IMR-90 (cell line): ENCODE data around the gene HOXC12. TPM values are rescaled to one million over a fixed set of nuclear protein-coding genes. Genes with fewer than 3 reads are reported as not detected.

Source experiments
- ATAC-seq: fragments of 200-7000 bp; cut with Tn5 transposase; 2 replicates; pipeline ENCODE4 v1.9.1; 2020; ENCODE audit warnings: low read depth, mild to moderate bottlenecking, moderate library complexity
- BruUV-seq: library from RNA; stranded (reverse); fragments of 400-500 nt; replicated peaks from 2 replicates; lab custom pipeline; 2021; lab: Mats Ljungman, UMichigan
- CTCF ChIA-PET: fragments of 300-600 bp; formaldehyde crosslinking; extraction: SDS; loops from one replicate; lab custom pipeline; 2021; ENCODE audit warnings: antibody characterized with exemption; lab: Yijun Ruan, JAX
- POLR2A ChIA-PET: fragments of 300-600 bp; sonication (Branson Sonifier 250); formaldehyde crosslinking; loops from one replicate; lab custom pipeline; 2022; ENCODE audit warnings: antibody characterized with exemption; ENCODE audit not compliant: unreplicated experiment; lab: Charles Lee
- DNase-seq: peaks from one replicate; pipeline ENCODE4 v3.0.0; 2013
- H2AFZ ChIP-seq: replicated peaks from 2 replicates; pipeline ENCODE3; 2013; ENCODE audit warnings: low read length, mild to moderate bottlenecking; ENCODE audit not compliant: poor library complexity
- H2AK5ac ChIP-seq: 2 replicates; pipeline ENCODE4 v1.6.1; 2013; ENCODE audit warnings: low read depth, low read length, inconsistent platforms
- H2AK9ac ChIP-seq: replicated peaks from 2 replicates; pipeline ENCODE3; 2013; ENCODE audit warnings: mild to moderate bottlenecking, low read depth, low read length, moderate library complexity; ENCODE audit not compliant: poor library complexity
- H2BK120ac ChIP-seq: 2 replicates; pipeline ENCODE4 v1.6.1; 2013; ENCODE audit warnings: low read depth, low read length, inconsistent platforms
- H2BK15ac ChIP-seq: 3 replicates; pipeline ENCODE4 v1.6.1; 2013; ENCODE audit warnings: low read depth, low read length, inconsistent platforms
- H2BK20ac ChIP-seq: 2 replicates; pipeline ENCODE4 v1.6.1; 2013; ENCODE audit warnings: low read depth, mild to moderate bottlenecking, inconsistent platforms, low read length, moderate library complexity
- H2BK5ac ChIP-seq: 2 replicates; pipeline ENCODE4 v1.6.1; 2013; ENCODE audit warnings: mild to moderate bottlenecking, low read depth, low read length, inconsistent platforms; ENCODE audit not compliant: poor library complexity, severe bottlenecking
- H3K14ac ChIP-seq: replicated peaks from 2 replicates; pipeline ENCODE4 v1.6.1; 2013; ENCODE audit warnings: low read depth, low read length, inconsistent platforms
- H3K18ac ChIP-seq: 2 replicates; pipeline ENCODE4 v1.6.1; 2013; ENCODE audit warnings: low read depth, low read length, control low read depth
- H3K23ac ChIP-seq: 2 replicates; pipeline ENCODE4 v1.6.1; 2013; ENCODE audit warnings: low read depth, low read length, inconsistent platforms
- H3K27ac ChIP-seq: 2 replicates; pipeline ENCODE4 v1.5.1; 2013; ENCODE audit warnings: mild to moderate bottlenecking, control low read depth, low read length; ENCODE audit not compliant: insufficient read depth
- H3K27me3 ChIP-seq: 2 replicates; pipeline ENCODE4 v1.6.1; 2013; ENCODE audit warnings: low read length; ENCODE audit not compliant: control insufficient read depth, insufficient read depth
- H3K36me3 ChIP-seq: 2 replicates; pipeline ENCODE4 v1.6.1; 2013; ENCODE audit warnings: low read length, mixed read lengths; ENCODE audit not compliant: control insufficient read depth, insufficient read depth
- H3K4ac ChIP-seq: 2 replicates; pipeline ENCODE4 v1.6.1; 2013; ENCODE audit warnings: low read depth, low read length, inconsistent platforms
- H3K4me1 ChIP-seq: 2 replicates; pipeline ENCODE4 v1.6.1; 2013; ENCODE audit warnings: low read length, mixed read lengths; ENCODE audit not compliant: control insufficient read depth, insufficient read depth
- H3K4me2 ChIP-seq: 2 replicates; pipeline ENCODE4 v1.6.1; 2013; ENCODE audit warnings: low read depth, mild to moderate bottlenecking, control low read depth, low read length, moderate library complexity
- H3K4me3 ChIP-seq: 2 replicates; pipeline ENCODE4 v1.5.1; 2013; ENCODE audit warnings: low read depth, mild to moderate bottlenecking, control low read depth, low read length, moderate library complexity; ENCODE audit not compliant: insufficient read depth
- H3K56ac ChIP-seq: 2 replicates; pipeline ENCODE4 v1.6.1; 2013; ENCODE audit warnings: low read length, inconsistent platforms; ENCODE audit not compliant: insufficient read depth; ENCODE audit errors: extremely low read depth
- H3K79me1 ChIP-seq, 2 experiments: 2 replicates each; pipeline ENCODE4 v1.6.1; 2013; ENCODE audit warnings: low read length in 2 of 2, inconsistent platforms in 1 of 2, low read depth in 1 of 2
- H3K9ac ChIP-seq: 2 replicates; pipeline ENCODE4 v1.6.1; 2013; ENCODE audit warnings: low read depth, low read length, control low read depth
- H3K9me1 ChIP-seq: 2 replicates; pipeline ENCODE4 v1.6.1; 2013; ENCODE audit warnings: low read length, inconsistent platforms; ENCODE audit not compliant: insufficient read depth
- H3K9me3 ChIP-seq: 2 replicates; pipeline ENCODE4 v1.6.1; 2013; ENCODE audit warnings: low read length; ENCODE audit not compliant: control insufficient read depth, insufficient read depth
- H4K20me1 ChIP-seq: 2 replicates; pipeline ENCODE4 v1.6.1; 2013; ENCODE audit warnings: low read length, inconsistent platforms; ENCODE audit not compliant: insufficient read depth
- H4K5ac ChIP-seq: 2 replicates; pipeline ENCODE4 v1.6.1; 2013; ENCODE audit warnings: mild to moderate bottlenecking, low read depth, low read length, control low read depth
- H4K8ac ChIP-seq, 2 experiments: 2 replicates each; pipeline ENCODE4 v1.6.1; 2013; ENCODE audit warnings: low read depth in 2 of 2, low read length in 2 of 2, control low read depth in 1 of 2, inconsistent platforms in 1 of 2
- H4K91ac ChIP-seq: 2 replicates; pipeline ENCODE4 v1.6.1; 2013; ENCODE audit warnings: low read depth, low read length, inconsistent platforms; ENCODE audit not compliant: insufficient read depth
- CHD1 ChIP-seq: IDR thresholded peaks from 2 replicates; pipeline ENCODE4 v1.6.1; 2012; ENCODE audit warnings: low read depth, low read length, improper control_type of control experiment
- MAZ ChIP-seq: IDR thresholded peaks from 2 replicates; pipeline ENCODE4 v1.6.1; 2012; ENCODE audit warnings: low read depth, mild to moderate bottlenecking, low read length, improper control_type of control experiment, moderate library complexity, borderline replicate concordance
- RAD21 ChIP-seq: IDR thresholded peaks from 2 replicates; pipeline ENCODE4 v1.6.1; 2012; ENCODE audit warnings: low read length, improper control_type of control experiment
- RCOR1 ChIP-seq: IDR thresholded peaks from 2 replicates; pipeline ENCODE4 v1.6.1; 2012; ENCODE audit warnings: mild to moderate bottlenecking, low read length, improper control_type of control experiment; ENCODE audit not compliant: insufficient replicate concordance
- USF2 ChIP-seq: fragments of 150-350 bp; IDR thresholded peaks from 2 replicates; pipeline ENCODE4 v1.6.1; 2017; ENCODE audit warnings: mild to moderate bottlenecking, antibody characterized with exemption, low read length, low read depth
- WGBS, 2 experiments: methylation state at CpG; one replicate each; pipeline versions ENCODE4 v1.1.5 to v1.1.7; 2013; ENCODE audit warnings: missing lambda C conversion rate in 2 of 2; ENCODE audit not compliant: insufficient read length in 1 of 2; ENCODE audit errors: extremely low coverage in 2 of 2; 5-methylcytosine and 5-hydroxymethylcytosine counted together
- dilution Hi-C: fragments of 300-500 bp; cut with HindIII; formaldehyde crosslinking; loops from one replicate; pipeline ENCODE4 v1.14.3; 2018; ENCODE audit warnings: low sequenced_read_pairs; ENCODE audit not compliant: unreplicated experiment
- in situ Hi-C: fragments of 300-500 bp; cut with MboI; formaldehyde crosslinking; loops from 3 replicates; pipeline ENCODE4 v1.14.3; 2019; ENCODE audit warnings: low sequenced_read_pairs, inconsistent platforms, mixed read lengths
- intact Hi-C: fragments of 100-400 bp; cut with micrococcal nuclease; formaldehyde crosslinking; loops from 2 replicates; pipeline ENCODE4 v1.10.0; 2022
- polyA plus RNA-seq, 3 experiments: library from polyadenylated mRNA; depleted of rRNA; stranded (reverse); fragments of >200 nt; gene quantifications; 2 replicates each; pipeline ENCODE4 v1.2.3, GENCODE V29; 2012; ENCODE audit warnings: low replicate concordance in 1 of 3
- total RNA-seq: library from RNA; depleted of rRNA; stranded (reverse); fragments of >200 nt; gene quantifications from 2 replicates; pipeline ENCODE4 v1.2.3, GENCODE V29; 2012

Gene HOXC12
- total and polyA plus RNA-seq, 2 of the 4 experiments (the other 2 are of a cell fraction): not detected

DNA sequence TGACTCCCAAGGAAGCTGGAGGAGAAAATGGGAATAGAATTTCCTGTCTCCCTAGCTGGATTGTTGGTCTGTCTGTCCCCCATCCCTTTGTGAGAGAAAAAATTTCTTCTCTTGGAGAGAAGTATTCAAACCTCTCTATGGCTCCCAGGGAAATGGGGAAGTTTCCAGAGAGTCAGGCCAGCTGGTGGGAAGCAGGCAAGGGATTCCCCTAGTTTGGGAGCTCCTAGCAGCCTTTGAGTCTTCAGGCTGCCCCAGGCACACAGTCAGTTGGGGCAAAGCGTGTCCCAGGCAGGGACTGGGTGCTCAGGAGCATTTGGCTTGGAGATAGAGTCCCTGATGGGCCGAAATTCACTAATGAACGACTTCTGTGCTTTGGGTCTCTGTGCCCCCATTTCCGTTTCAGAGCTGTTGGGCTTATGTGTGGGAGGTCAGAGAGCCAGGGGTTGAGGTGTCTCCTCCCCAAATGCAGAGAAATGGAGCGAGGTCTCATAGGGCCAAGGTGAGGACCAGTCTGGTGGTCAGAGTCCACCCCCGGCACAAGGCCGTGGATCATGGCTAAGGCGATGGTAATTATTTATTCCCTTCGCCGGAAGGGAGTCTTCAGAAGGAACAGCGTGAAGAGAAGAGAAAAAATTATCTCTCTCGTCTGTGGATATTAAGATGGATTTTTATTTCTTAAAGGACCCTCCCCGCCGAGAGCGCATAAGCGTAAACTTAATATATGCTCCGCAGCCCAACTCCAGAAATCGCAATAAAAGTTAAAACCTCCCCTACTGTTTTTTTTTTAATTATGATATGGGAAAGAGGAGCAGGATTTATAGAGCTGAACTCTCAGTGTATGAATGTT is 38.7 kb downstream of the HOXC12 start (continued):
- TF ChIP-seq CHD1: no peak

DNA sequence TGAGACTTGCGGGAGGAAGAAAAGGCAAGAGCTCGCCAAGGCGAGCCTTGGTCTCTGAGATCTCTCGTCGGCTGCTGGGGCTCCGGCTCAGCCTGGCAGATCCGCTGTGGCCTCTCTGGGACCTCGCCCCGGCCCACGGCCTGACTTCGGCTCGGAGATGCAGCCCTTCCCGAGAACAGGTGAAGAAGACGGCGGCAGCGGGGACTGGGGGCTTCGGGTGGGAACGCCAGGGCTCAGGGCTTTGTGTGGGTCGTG is 39.2 kb downstream of the HOXC12 start:
- Histone ChIP-seq H3K4me1 (peaks cover 3% of the 10 kb centered on the region; the same call in 1 of the 2 replicates), H2BK5ac (no peak overlapping the region), H2BK20ac (no peak overlapping the region), H3K9ac (no peak overlapping the region), H4K91ac (no peak overlapping the region), H4K5ac (no peak overlapping the region), H3K79me1 (no peaks in the 10 kb centered on the region), H3K56ac (no peak overlapping the region), H3K9me1 (no peaks in the 10 kb centered on the region), H3K4me2 (no peak overlapping the region), H2BK120ac (no peak overlapping the region), H4K20me1 (no peaks in the 10 kb centered on the region; the same call in 1 of the 2 replicates), H2AK5ac (no peak overlapping the region), H4K8ac (no peak overlapping the region), H3K9me3 (peaks cover 19% of the 10 kb centered on the region), H2AFZ (no peak overlapping the region), H3K36me3 (no peaks in the 10 kb centered on the region), H3K4ac (no peak overlapping the region), H3K23ac (no peak overlapping the region), H3K4me3 (no peak overlapping the region), H3K27me3 (peaks cover 98% of the 10 kb centered on the region), H3K18ac (no peak overlapping the region), H2AK9ac (no peak overlapping the region), H3K14ac (no peak overlapping the region), H3K27ac (no peak overlapping the region), H2BK15ac (no peak overlapping the region)
- ATAC-seq: no peak
- 4% methylated on average over 10 of the region's 19 CpGs; no CpG with 5 or more reads in 1 of the 2 experiments for WGBS, 2 experiments
- intact Hi-C loops (no loop called here), dilution Hi-C loops (no loop called here), in situ Hi-C loops (loop anchor here (10.0 kb wide), 2 partner anchors 229 to 381 kb away; no protein-coding TSS in a partner anchor)
- no peak for DNase-seq
- POLR2A ChIA-PET: no interaction called here
- CTCF ChIA-PET: no interaction called here
- TF ChIP-seq RAD21 (no peak), MAZ (no peak), USF2 (no peak), RCOR1 (no peak)
- no TSS peak for BruUV-seq
